CD4-positive, alpha-beta T cell treated with Interferon gamma for 1 hour (primary cell): ENCODE measurements around the gene GJA3.

Experiments
- DNase-seq: peaks from one replicate; pipeline ENCODE4 v3.0.0-alpha.2; 2020

The GJA3 gene

DNA sequence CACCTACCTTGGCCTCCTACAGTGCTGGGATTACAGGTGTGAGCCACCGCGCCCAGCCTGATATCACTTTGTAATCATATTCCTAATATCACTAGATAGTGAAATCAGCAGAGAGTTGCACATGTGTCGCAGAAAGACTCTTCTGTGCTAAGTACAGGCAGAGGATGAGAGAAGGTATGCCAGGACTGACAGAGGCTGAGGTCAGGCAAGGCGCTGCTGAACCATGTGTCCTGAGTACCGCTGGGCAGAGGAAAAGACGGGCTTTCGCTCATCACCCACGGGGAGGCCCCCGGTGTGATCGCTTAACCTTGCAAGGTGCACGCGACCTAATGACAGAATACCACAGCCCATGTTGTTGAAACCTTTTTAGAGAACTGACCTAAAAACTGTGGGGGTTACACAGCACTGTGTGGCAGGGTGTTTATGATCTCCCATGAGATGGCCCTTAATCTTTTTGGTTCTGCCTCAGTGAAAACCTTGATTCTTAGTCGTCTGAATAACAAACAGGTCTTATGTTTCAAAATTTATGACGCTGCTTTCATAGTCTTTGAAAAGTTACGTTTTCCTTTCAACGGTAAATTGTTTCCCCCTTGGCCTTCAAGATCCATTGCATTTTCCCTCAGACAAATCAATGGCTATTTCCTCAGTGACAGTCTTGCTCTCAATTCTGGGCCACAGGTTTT lies 12.2 kb downstream of the GJA3 start:
- no peak for DNase-seq

DNA sequence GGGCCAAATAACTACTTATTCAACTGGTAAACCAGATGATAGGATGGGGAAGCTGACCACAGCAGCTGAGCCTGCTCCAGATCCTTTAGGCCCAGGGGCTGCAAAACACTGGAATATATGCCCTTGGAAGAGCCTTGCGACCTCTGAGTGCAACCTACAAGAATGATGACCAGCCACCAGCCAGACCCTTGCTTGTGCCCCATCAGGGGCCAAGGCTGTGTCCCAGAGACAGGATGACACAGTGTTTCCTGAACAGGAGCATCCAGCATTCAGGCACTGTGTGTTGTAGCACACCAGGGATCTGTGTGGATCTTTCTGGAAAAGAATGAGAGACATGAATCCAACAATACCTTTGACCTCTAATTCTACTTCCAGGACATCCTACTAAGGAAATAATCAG lies 14.5 kb downstream of the GJA3 start:
- DNase-seq: no peak

- DNase-seq: no peak
Measured at GRCh38 chr13:20145521-20145920, 15.3 kb downstream of the GJA3 start.

DNA sequence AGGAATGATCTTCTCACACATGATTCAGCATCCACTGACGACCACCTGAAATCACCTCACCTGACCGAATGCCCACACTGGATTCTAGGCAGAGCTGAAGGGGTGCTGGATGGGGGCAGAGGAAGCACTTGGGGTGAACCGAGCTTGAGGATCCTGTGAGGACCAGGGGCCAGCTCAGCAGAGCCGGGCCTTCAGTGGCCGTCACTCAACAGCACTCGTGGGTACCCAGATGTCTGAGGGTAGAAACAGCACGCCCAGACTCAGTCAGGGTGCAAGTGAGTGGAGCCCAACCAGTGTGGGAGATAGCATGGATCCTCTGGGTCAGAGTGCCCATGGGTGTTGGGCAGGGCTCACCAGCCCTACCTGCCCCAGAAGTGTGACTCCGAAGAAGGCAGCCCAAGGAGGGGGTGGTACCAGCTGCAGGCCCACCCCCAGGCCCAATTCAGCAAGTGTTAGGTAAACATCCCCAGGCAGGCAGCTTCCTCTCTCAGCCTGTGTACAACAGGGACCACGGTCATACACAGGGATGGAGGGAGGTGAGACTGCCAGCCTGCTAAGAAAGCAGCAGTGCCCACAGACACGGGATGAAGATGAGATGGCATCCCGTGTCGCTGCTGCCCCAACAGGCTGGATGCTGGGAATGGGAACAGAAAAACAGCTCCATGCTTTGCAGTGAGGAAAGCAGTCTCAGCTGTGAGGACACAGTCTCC lies 16.6 kb downstream of the GJA3 start:
- DNase-seq: no peak

DNA sequence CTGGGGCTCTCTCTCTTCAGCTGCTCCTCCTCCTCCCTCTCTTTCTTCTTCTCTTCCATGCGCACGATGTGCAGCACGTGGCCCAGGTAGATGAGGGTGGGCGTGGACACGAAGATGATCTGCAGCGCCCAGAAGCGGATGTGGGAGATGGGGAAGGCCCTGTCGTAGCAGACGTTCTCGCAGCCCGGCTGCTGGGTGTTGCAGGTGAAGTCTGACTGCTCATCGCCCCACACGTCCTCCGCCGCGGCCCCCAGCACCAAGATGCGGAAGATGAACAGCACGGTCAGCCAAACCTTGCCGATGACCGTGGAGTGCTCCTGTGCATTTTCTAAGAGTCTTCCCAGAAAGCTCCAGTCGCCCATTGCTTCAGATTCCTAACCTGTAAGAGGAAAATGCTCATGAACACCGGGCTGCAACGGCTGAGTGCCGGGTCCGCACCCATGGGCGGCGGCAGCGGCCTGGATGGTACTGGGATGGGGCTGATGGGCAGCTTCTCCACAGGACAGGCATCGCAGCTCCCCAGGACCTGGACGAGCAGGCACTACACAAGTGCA lies 17.8 kb downstream of the GJA3 start:
- DNase-seq: no peak

GRCh38 chr13:20142023-20142926 lies 18.6 kb downstream of the GJA3 start:
- DNase-seq: no peak

DNA sequence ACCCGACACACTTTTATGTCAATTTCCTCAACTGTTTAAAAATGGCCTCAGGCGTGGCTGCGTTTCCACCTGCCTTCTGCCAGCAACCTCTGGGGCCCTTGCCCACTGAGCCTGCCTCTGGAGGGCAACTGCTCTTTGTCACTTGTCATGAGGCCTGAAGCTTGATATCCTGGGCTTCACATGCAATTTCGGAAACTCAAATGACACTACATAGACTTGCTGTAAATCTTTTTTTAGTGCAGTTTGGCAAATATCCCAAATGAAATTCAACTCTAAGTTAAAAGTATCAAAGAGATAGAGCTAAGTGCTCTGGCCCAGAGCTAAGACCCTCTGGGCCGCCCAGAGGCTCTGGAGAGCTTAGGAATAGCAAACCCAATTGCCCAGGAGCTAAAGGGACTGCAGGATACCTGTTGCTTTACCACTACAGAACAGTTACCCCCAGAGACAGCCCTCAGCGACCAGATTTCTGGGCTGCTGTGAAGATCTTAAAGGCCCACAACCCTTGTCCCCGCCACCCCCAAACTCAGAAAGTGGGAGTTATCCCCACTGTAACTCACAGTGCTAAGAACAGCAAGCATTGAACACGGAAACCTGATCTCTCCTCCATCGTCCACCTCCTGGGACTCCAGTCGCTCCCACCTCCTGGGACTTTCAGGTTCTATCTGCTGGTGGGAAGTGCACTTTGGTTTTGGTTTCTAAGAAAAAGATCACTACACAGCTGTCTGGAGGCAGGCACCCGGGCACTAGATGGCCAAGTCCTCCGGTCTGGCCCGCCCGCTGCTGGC lies 19.4 kb downstream of the GJA3 start:
- DNase-seq: no peak

GRCh38 chr13:20140487-20140886 lies 20.4 kb downstream of the GJA3 start:
- DNase-seq: no peak

DNA sequence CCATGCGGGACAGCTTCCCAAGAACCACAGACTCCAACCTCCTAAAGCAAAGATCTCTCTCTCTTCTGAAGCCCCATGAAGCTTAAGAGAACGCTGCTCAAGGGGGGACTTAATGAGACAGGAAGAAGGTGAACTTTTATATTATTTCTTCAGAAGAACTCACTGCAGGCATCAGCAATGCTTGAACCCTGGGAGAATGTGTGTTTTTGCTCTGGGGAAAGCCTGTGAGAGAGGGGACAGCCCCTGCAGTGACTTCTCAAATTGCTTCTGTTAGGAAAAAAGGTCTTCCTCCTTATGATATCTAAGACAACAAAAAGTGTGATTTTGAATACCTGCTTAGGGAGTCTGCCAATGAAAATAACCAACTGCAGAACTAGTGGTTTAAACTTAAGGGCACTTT lies 23.0 kb downstream of the GJA3 start:
- no peak for DNase-seq

DNA sequence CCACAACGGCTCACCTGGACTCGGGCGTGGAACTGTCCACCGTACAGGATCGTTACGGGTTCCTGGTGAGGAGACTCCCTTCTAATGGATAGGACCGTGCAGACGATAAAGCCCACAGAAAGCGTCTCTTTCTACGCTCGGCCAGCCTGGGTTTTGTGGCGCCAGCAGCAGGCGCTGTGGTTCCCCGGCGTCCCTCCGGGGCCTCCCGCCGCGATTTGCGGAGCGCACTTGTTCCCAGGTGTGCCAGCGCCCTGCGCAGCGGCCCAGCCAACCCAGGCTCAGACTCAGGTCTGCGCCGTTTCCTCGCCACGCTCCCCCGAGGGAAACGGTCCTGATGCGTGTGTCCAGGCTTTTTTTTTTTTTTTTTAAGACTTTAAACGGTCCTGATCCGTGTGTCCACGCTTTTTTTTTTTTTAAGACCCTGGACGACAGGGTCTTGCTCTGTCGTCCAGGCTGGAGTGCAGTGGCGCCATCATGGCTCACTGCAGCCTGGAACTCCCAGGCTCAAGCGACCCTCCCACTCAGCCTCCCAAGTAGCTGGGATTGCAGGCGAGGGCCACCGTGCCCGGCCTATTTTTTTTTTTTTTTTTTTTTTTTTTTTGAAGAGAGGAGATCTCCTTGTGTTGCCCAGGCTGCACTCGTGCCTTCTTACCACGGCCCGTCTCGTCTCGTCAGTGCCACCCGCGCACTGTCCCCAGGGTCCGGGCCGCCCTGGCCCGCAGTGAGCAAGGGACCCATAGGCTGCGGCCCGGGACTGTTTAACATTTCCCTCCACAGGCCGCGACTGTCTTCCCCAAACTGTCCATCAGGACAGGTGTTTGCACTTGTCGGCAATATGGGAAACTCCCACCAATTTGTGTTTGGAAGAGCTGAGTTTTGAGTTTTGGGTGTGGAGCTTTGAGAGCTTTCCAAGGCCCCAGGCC lies 23.8 kb downstream of the GJA3 start:
- peak; percentile 10 for DNase-seq

DNA sequence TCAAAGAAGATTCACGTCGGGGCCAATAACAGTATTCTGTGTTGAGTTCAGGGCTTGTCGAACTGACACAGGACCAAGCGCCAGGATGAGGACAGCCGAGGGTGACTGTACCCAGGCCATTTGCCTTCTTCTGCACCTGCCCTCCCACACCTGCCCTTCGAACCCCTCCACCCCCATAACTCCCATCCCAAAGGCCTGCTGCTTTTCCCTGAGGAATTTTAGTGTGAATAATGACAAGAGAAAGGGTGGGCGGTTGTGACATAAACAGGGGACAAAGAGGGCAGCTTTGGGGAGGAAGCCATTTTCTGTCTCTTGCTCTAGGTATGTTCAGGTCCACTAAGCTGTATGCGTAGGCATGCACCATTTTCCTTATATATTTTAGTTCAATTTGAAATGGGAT lies 26.1 kb downstream of the GJA3 start:
- no peak for DNase-seq

DNA sequence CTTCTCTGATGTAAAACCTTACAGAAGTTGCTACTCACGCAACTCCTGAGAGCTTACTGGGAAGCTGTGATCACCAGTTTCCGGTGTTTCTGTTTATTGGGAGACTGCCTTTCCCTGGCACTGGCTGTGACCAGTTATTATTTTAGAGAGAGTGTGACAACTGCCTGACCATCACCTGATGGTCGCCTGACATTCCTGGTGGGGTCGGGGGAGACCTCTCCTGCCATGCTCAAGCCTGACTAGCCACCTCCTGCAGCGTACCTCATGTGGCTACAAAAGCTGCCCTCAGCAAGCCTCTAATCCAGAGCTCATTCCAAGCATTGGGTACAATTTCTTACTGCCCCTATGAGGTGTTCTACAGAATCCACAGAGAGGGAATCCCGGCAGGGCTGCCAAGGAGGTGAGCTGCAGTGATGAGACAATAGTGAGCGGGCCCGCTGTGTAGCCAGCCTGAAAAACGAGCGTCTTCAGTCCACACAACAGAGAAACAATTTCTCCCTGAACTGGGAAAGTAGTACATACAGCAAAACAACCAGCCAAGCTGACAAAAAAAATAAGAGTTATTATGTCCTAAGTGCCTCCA lies 28.7 kb downstream of the GJA3 start:
- DNase-seq: no peak

DNA sequence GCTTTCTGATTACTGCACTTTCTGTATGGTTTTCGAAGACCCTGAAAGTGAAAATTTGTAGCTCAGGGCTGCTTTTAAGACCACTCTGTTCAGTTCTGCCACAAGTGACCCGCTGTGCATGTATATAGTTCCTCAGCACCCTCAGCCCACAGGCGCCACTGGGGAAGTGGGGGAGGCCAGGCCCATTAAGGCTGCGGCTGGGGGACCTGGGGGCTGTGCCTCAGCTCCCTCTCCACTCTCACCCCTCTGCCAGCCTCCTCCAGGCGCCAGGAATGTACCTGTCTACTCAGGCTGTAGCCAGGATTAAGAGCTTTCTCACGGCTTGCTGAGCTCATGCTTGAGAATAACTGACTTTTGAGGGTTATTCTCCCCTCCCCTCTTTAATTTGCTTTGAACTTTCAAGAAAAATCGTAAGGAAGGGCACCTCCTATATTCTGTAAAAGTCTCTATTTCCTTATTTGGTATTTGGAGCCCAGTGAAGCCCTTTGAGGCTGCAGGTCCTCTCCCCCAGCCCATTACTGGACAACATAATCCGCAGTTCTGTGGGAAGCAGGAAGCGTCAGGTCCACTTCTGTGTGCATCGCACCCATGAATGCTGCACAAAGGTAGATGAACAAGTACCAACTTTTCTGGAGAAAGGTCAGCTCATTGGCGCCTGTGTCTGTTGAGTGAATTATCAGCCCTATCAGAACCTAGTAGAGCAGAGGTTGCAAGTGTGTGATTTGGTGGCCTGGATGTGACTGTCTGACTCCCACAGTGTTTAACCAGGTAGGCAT lies 29.6 kb downstream of the GJA3 start:
- no peak for DNase-seq

DNA sequence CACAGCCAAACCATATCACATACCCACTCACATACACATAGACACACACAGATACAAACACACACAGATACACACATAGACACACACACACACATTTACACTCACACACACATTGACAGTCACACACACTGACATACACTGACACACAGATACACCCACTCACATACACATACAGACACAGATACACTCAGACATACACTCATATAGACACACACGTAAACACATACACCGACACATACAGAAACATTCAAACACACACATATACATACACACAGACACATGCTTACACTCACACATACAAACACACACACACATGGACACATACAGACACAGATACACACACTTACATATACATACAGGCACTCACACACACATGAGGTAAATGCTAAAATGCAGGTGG lies 30.2 kb downstream of the GJA3 start:
- no peak for DNase-seq

DNA sequence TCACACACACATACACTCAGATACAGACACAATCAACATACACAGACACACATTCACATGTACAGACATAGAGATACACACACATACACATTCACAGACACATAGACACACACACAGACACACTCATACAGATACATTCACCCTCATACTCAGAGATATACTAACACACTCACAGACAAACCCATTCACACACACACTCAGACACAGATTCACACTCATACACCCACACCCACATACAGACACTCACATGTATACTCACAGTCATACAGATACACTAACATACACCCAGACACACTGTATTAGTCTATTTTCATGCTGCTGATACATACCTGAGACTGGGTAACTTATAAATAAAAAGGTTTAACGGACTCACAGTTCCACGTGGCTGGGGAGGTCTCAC lies 30.8 kb downstream of the GJA3 start:
- DNase-seq: no peak

DNA sequence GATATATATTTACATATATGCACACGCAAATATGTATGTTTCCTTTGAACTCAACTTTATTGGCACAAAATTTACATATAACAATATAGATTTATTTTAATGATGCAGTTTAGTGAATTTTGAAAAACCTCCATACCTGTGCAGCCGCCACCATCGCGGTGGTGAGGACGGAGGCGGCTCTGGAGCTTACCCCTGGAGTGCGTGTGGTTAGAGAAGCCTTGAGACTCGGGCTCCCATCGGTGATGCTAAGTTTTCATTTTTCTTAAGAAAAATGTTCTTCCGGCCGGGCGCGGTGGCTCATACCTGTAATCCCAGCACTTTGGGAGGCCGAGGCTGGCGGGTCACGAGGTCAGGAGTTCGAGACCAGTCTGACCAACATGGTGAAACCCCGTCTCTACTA lies 31.8 kb downstream of the GJA3 start:
- no peak for DNase-seq

DNA sequence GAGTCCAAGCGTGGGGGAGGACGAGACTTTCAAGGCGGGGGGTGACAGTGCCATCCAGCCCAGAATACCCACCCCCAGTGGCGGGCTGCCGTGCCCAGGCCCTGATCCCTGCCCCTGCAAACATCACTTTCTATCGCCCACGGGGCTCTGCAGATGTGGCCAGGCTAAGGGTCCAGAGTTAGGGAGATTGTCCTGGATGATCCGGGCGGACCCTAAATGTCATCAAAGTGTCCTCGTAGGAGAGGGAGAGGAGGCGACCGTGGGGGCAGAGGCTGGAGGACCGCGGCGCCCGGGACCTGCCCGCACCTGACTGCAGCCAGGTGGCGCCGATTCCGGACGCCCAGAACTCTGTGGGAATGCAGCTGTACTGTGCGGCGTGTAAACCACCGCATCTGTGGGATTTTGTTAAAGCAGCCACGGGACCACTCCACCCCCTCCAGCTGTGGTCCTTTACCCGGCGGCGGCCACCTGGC lies 32.4 kb downstream of the GJA3 start:
- DNase-seq: no peak

DNA sequence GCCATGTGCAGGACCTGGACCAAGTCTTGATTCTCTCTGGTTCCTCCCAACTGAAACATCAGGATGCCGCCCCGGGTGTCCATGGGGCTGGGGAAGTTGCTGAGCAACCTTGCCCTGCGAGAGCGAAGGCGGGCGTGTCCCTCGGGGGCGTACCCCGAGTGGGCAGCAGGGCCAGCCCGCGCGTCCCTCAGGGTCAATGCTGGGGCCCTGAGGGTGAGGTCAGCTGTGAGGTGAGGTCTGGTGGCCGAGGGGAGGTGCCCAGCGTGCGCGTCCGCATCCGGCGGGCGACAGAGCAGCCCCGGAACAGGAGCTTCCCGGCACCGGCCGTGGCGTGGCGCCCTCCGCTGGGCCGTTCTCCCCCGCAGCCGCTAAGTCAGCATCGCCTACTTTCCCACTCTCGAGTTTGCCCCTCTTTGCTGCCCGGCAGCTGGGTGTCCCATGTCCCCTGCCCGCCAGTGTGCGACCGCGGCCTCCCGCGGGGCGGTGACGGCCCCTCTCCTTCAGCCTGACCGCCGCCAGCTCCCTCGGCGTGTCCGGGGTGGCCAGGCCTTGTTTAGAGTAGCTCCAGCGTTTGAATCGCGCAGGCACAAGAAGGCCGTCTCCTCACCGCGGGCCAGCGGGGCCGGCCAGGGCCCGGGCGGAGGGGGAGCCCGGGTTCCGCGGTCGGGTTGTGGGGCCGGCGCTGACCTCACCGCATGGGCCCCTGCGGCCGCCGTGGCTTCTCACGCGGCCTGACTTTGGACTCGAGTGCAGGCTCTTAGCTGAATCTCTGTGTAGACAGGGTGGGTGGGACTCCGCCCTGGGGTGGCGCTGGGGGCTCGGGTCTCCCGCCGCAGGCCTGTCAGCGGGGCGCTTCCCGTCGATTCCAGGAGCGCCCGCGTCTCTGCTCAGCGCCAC lies 33.0 kb downstream of the GJA3 start:
- peak; percentile 54 for DNase-seq

DNA sequence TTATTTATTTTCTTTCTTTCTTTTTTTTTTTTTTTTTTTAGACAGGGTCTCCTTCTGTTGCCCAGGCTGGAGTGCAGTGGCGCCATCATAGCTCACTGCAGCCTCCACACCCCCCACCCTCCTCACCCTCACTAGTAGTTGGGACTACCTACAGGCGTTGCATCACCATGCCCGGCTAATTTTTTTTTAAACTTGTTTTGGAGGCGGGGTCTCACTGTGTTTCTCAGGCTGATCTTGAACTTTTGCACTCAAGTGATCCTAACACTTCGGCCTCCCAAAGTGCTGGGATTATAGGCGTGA lies 33.6 kb downstream of the GJA3 start:
- DNase-seq: peak; percentile 1
